Endothelial cell (in vitro differentiated cells): ENCODE results near the gene WNK2. TPM values are rescaled to one million over a fixed set of nuclear protein-coding genes. Genes with fewer than 3 reads are reported as not detected.

Source experiments
- DNase-seq: peaks from one replicate; pipeline ENCODE4 v3.0.0; 2021; ENCODE audit warnings: low spot score
- H3K27ac Mint-ChIP-seq: one replicate; pipeline ENCODE4 v1.8.0; 2021; ENCODE audit warnings: mixed read lengths, inconsistent platforms; ENCODE audit not compliant: unreplicated experiment
- H3K27me3 Mint-ChIP-seq: one replicate; pipeline ENCODE4 v1.8.0; 2021; ENCODE audit warnings: mild to moderate bottlenecking, moderate library complexity, mixed read lengths, inconsistent platforms; ENCODE audit not compliant: unreplicated experiment
- H3K36me3 Mint-ChIP-seq: one replicate; pipeline ENCODE4 v1.8.0; 2021; ENCODE audit warnings: mild to moderate bottlenecking, low read depth, mixed read lengths, inconsistent platforms; ENCODE audit not compliant: unreplicated experiment
- H3K4me1 Mint-ChIP-seq: one replicate; pipeline ENCODE4 v1.8.0; 2021; ENCODE audit warnings: mild to moderate bottlenecking, mixed read lengths, inconsistent platforms; ENCODE audit not compliant: unreplicated experiment
- H3K4me3 Mint-ChIP-seq: one replicate; pipeline ENCODE4 v1.8.0; 2021; ENCODE audit warnings: mild to moderate bottlenecking, mixed read lengths, inconsistent platforms; ENCODE audit not compliant: unreplicated experiment
- H3K9me3 Mint-ChIP-seq: one replicate; pipeline ENCODE4 v1.8.0; 2021; ENCODE audit warnings: mixed read lengths, inconsistent platforms; ENCODE audit not compliant: unreplicated experiment
- CTCF ChIP-seq: fragments of 200-600 bp; sonication (generic); IDR thresholded peaks from one replicate; pipeline ENCODE4 v1.5.0; 2021; ENCODE audit warnings: antibody characterized with exemption; ENCODE audit not compliant: unreplicated experiment
- total RNA-seq: library from RNA; stranded (reverse); fragmentation: NEBNext Ultra II Directional; extraction: Animal tissue kit (Norgen Biotek cat#: 25700); gene quantifications from one replicate; pipeline ENCODE4 v1.2.1, GENCODE V29; 2021; ENCODE audit not compliant: unreplicated experiment

The WNK2 gene
- total RNA-seq, 1 donor from 2014 or later = 0.82 TPM

GRCh38 chr9:93238953-93239925, 55.3 kb downstream of the WNK2 start:
- no peak overlapping the region for H3K4me3 Mint-ChIP-seq
- no peaks in the 10 kb centered on the region for H3K9me3 Mint-ChIP-seq
- peaks cover 10% of the 10 kb centered on the region for H3K27me3 Mint-ChIP-seq
- no peak for DNase-seq
- H3K36me3 Mint-ChIP-seq = no peaks in the 10 kb centered on the region
- TF ChIP-seq CTCF = no peak
- H3K4me1 Mint-ChIP-seq = no peaks in the 10 kb centered on the region
- H3K27ac Mint-ChIP-seq = no peak overlapping the region

GRCh38 chr9:93240891-93241334, 57.0 kb downstream of the WNK2 start:
- no peaks in the 10 kb centered on the region for H3K36me3 Mint-ChIP-seq
- H3K27me3 Mint-ChIP-seq = peaks cover 10% of the 10 kb centered on the region
- H3K9me3 Mint-ChIP-seq = no peaks in the 10 kb centered on the region
- no peak overlapping the region for H3K27ac Mint-ChIP-seq
- no peak for DNase-seq
- H3K4me1 Mint-ChIP-seq = no peaks in the 10 kb centered on the region
- TF ChIP-seq CTCF = no peak
- no peak overlapping the region for H3K4me3 Mint-ChIP-seq

- Mint-ChIP-seq H3K9me3 (no peaks in the 10 kb centered on the region), H3K4me1 (no peaks in the 10 kb centered on the region), H3K27me3 (peaks cover 9% of the 10 kb centered on the region), H3K27ac (no peak overlapping the region), H3K4me3 (no peak overlapping the region), H3K36me3 (no peaks in the 10 kb centered on the region)
- no peak for DNase-seq
- no peak for TF ChIP-seq CTCF
Observed at GRCh38 chr9:93243112-93243511, 59.2 kb downstream of the WNK2 start.

GRCh38 chr9:93244101-93244500, 60.2 kb downstream of the WNK2 start:
- no peak for DNase-seq
- Mint-ChIP-seq H3K36me3 (no peaks in the 10 kb centered on the region), H3K27ac (no peak overlapping the region), H3K4me1 (no peaks in the 10 kb centered on the region), H3K27me3 (peaks cover 9% of the 10 kb centered on the region), H3K4me3 (no peak overlapping the region), H3K9me3 (no peaks in the 10 kb centered on the region)
- no peak for TF ChIP-seq CTCF
